Measurements from ENCODE around the gene KIAA0930.

Gene KIAA0930

DNA sequence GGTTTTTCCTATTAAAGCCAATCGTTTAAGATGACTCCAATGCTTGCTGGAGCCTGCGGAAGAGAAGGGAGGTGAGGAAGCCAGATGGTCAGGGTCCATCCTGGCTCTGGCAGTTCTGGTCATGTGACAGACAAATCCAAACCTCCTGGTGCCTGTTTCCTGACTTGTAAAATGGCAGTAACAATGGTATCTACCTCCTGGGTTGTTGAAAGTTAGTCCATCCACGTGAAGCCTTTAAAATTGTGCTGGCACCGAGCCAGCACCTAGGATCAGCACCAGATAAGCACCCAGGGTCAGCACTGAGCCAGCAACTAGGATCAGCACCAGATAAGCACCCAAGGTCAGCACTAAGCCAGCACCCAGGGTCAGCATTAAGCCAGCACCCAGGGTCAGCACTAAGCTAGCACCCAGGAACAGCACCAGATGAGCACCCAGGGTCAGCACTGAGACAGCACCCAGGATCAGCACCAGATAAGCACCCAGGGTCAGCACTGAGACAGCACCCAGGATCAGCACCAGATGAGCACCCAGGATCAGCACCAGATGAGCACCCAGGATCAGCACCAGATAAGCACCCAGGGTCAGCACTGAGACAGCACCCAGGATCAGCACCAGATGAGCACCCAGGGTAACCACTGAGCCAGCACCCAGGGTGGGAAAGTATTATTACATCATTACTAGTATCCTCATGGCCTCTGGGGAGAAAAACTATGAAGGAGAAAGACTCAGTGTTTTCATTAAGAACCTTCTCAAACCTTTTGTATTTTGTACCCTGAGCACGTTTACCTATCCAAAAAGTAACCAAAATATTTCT is 17.2 kb downstream of the KIAA0930 start:
- no peak for TF ChIP-seq CTCF (IDR thresholded peaks at IDR 0.05)

DNA sequence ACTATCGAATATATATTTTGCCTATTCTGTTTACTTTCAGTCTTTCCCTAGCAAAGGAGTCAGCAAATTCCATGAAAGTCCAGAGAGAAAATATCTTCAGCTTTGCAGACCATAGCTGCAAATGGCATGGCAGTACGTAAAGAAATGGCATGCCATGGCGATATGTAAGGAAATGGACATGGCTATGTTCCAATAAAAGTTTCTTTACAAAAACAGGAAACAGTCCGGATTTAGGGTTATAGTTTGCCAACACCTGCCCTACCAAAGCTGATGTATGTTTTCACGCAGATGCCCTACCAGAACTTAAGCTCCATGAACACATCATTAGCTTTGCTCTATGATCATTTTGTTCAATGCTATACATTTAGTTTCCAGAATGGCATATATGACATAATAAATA is 19.5 kb downstream of the KIAA0930 start:
- TF ChIP-seq CTCF (IDR thresholded peaks at IDR 0.05) = no peak

DNA sequence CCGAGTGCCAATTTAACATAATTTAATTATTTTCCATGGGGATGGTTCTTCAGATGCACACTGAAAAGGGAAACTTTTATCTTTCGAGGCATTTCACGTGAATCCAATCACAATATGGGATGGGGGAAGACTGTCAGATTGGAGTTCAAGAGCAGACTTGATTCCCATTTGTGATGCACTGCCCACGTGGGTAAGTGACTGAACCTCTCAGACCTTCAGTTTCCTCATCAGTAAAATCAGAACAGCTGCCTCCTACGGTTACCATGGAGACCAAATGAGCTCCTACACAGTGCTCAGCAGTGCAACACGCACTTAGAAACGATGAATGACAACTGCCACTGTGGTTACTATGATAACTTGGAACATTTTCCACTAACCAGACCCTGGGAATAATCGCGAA is 21.7 kb downstream of the KIAA0930 start:
- no peak for TF ChIP-seq CTCF (IDR thresholded peaks at IDR 0.05)

- TF ChIP-seq CTCF (IDR thresholded peaks at IDR 0.05) = no peak
These were observed 22.9 kb downstream of the KIAA0930 start for GRCh38 chr22:45217806-45218205.

DNA sequence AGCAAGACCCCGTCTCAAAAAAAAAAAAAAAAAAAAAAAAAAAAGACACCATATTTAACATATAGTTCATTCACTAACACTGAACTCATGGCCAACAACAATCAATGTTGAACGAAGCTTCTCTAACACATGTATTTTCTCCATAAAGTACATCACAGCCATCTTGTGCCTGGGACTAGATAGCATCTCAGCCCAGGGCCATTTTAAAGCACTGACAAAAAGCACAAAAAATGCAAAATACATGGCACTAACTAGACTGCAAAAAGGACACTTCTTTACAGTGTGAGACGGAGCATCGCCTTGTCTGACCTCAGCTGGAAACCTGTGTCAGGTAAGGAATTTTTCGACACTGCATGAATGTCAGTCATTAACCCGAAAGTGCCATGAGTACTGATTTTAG is 23.3 kb downstream of the KIAA0930 start:
- TF ChIP-seq CTCF (IDR thresholded peaks at IDR 0.05) = no peak

DNA sequence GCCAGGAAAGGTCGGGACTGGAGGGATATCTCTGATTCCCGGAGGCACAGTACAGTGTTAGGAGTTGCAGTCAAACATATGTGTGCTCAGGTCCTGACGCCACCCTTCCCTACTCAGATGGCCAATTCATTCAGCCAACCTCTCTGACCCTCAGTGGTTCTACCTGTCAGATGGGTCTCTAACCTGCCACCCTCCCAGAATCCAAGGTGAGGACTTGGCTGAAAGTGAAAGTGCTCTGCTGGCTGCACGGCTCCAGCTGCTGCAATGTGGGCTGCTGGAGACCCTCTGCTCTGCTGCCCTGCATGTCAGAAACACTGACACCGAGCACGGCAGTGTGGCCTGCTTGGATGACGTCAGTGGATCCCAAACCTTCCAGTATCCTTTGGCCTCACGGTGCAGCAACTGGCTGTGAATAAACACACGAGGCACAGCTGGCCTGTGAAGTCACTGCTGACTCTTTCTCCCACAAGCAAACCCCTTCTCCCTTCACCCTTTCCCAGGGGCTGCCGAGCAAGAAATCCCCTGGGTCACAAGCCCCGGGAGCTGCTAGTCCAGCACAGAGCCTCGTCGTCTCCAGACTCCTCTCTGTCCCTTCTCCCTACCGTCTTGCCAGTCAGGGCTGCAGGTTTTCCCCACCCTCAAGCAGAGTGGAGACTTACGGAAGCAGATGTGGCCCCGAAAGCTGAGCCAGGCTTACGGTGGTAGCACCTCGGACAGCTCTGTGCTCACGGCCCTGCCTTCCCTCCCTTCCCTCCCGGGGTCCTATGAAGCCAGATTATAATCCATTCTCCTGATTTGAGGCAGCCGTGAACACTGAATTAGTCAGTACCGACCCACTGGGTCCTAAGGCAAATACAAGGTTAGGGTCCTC is 24.3 kb downstream of the KIAA0930 start:
- no peak for TF ChIP-seq CTCF (IDR thresholded peaks at IDR 0.05)

GRCh38 chr22:45212992-45213751 is 27.5 kb downstream of the KIAA0930 start:
- TF ChIP-seq CTCF (IDR thresholded peaks at IDR 0.05) = no peak
